ENCODE results near the gene TNNI2. TPM values are rescaled to one million over a fixed set of nuclear protein-coding genes. Genes with fewer than 3 reads are reported as not detected.
A peak's percentile ranks its signal among the peaks of the same experiment; 100 is the strongest.

The TNNI2 gene
- total RNA-seq, 2 experiments from 2014 or later: 0.50 TPM; not detected in 1

- no peaks in the 10 kb centered on the region for H3K9me3 Mint-ChIP-seq
- H3K27ac ChIP-seq (ENCODE audit: low read depth in 1 of 2, low read length in 2 of 2): no peak overlapping the region
- H3K4me3 ChIP-seq (ENCODE audit: low read length): no peak overlapping the region
- H3K4me3 Mint-ChIP-seq: no peak overlapping the region
- peaks cover 8 to 16% of the 10 kb centered on the region in 2 experiments for H3K27me3 ChIP-seq (ENCODE audit: control insufficient read depth in 1 of 2, insufficient read depth in 2 of 2, low read length in 2 of 2)
- TF ChIP-seq, protein P1, sequence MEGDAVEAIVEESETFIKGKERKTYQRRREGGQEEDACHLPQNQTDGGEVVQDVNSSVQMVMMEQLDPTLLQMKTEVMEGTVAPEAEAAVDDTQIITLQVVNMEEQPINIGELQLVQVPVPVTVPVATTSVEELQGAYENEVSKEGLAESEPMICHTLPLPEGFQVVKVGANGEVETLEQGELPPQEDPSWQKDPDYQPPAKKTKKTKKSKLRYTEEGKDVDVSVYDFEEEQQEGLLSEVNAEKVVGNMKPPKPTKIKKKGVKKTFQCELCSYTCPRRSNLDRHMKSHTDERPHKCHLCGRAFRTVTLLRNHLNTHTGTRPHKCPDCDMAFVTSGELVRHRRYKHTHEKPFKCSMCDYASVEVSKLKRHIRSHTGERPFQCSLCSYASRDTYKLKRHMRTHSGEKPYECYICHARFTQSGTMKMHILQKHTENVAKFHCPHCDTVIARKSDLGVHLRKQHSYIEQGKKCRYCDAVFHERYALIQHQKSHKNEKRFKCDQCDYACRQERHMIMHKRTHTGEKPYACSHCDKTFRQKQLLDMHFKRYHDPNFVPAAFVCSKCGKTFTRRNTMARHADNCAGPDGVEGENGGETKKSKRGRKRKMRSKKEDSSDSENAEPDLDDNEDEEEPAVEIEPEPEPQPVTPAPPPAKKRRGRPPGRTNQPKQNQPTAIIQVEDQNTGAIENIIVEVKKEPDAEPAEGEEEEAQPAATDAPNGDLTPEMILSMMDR (IDR thresholded peaks at IDR 0.05): peak; percentile 97
- H3K27ac Mint-ChIP-seq: no peak overlapping the region
- intact Hi-C loops (cut with DNase I, micrococcal nuclease): loop anchor here (1.0 to 5.0 kb wide), 5 partner anchors 65 to 180 kb away; no protein-coding TSS in a partner anchor
- peaks cover 5% of the 10 kb centered on the region for H3K27me3 Mint-ChIP-seq
- DNase-seq (peak; percentile 45 to 84 (median 64)), ATAC-seq (ENCODE audit: poor library complexity) (peak; percentile 75)
- H3K36me3 Mint-ChIP-seq (ENCODE audit: low read depth): no peaks in the 10 kb centered on the region
- POLR2A ChIA-PET: interaction anchor here (0.8 to 1.5 kb wide), 2 partner anchors 139 to 179 kb away, joined by 4 to 14 read pairs; no protein-coding TSS in a partner anchor
- H3K4me1 Mint-ChIP-seq (ENCODE audit: low read depth): no peaks in the 10 kb centered on the region
- CTCF ChIA-PET: interaction anchor here (0.7 to 7.0 kb wide), 10 partner anchors 19 to 320 kb away, joined by 3 to 116 read pairs (median 6); no protein-coding TSS in a partner anchor
- H3K36me3 ChIP-seq (ENCODE audit: insufficient read depth, low read length): no peaks in the 10 kb centered on the region
- peaks cover 10% of the 10 kb centered on the region for H3K4me1 ChIP-seq (ENCODE audit: insufficient read depth, low read length)
- peaks cover 0 to 3% of the 10 kb centered on the region in 2 experiments for H3K9me3 ChIP-seq (ENCODE audit: control insufficient read depth in 1 of 2, insufficient read depth in 1 of 2, low read length in 2 of 2)
Observed at GRCh38 chr11:1832211-1832919, 6.4 kb upstream of the TNNI2 start.

GRCh38 chr11:1832920-1833295, 5.9 kb upstream of the TNNI2 start:
- POLR2A ChIA-PET: interaction anchor here (0.8 to 1.5 kb wide), 2 partner anchors 139 to 180 kb away, joined by 4 to 14 read pairs; no protein-coding TSS in a partner anchor
- Histone ChIP-seq H3K27me3 (ENCODE audit: control insufficient read depth in 1 of 2, insufficient read depth in 2 of 2, low read length in 2 of 2) (peaks cover 8 to 16% of the 10 kb centered on the region in 2 experiments), H3K27ac (ENCODE audit: low read depth in 1 of 2, low read length in 2 of 2) (no peak overlapping the region), H3K36me3 (ENCODE audit: insufficient read depth, low read length) (no peaks in the 10 kb centered on the region), H3K9me3 (ENCODE audit: control insufficient read depth in 1 of 2, insufficient read depth in 1 of 2, low read length in 2 of 2) (peaks cover 0 to 3% of the 10 kb centered on the region in 2 experiments), H3K4me3 (ENCODE audit: low read length) (no peak overlapping the region), H3K4me1 (ENCODE audit: insufficient read depth, low read length) (peaks cover 16% of the 10 kb centered on the region)
- no peak overlapping the region for H3K27ac Mint-ChIP-seq
- H3K27me3 Mint-ChIP-seq: peaks cover 5% of the 10 kb centered on the region
- CTCF ChIA-PET: interaction anchor here (0.7 to 7.0 kb wide), 10 partner anchors 18 to 319 kb away, joined by 3 to 116 read pairs (median 6); no protein-coding TSS in a partner anchor
- no peaks in the 10 kb centered on the region for H3K9me3 Mint-ChIP-seq
- TF ChIP-seq, protein P1 (IDR thresholded peaks at IDR 0.05): no peak
- peaks cover 4% of the 10 kb centered on the region for H3K4me1 Mint-ChIP-seq (ENCODE audit: low read depth)
- intact Hi-C loops (cut with DNase I, micrococcal nuclease): loop anchor here (1.0 to 5.0 kb wide), 6 partner anchors 66 to 319 kb away; no protein-coding TSS in a partner anchor
- peak in 1 of 14 experiments; percentile 33 for DNase-seq
- ATAC-seq (ENCODE audit: poor library complexity): no peak
- no peak overlapping the region for H3K4me3 Mint-ChIP-seq
- H3K36me3 Mint-ChIP-seq (ENCODE audit: low read depth): no peaks in the 10 kb centered on the region

DNA sequence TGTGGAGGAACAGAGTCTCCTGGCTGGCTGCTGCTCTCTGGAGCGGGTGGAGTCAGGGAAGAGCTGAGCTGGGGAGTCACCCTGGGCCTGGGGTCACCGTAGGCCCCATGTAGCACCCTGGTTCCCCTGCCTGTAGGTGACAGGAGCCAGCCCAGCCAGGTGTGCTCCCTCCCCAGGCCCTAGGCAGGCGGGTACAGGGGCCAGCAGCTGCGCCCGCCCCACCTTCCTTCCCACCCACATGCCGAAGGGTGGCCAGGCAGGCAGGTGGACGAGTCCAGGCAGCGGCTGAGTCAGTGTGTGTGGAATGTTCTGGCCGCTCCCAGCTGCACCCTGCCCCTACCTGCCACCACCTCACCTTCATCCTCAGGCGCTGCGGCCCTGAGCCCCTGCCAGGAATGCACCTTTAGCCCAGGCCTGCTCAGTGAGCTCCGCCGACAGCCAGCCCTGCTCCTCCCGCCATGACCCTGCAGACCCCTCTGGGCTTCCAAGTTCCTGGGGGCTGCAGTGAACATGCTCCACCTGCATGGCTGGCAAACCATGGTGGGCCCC, 4.6 kb upstream of the TNNI2 start:
- Histone ChIP-seq H3K36me3 (ENCODE audit: insufficient read depth, low read length) (no peaks in the 10 kb centered on the region), H3K27me3 (ENCODE audit: control insufficient read depth in 1 of 2, insufficient read depth in 2 of 2, low read length in 2 of 2) (peaks cover 8 to 16% of the 10 kb centered on the region in 2 experiments), H3K4me1 (ENCODE audit: insufficient read depth, low read length) (peaks cover 23% of the 10 kb centered on the region), H3K9me3 (ENCODE audit: control insufficient read depth in 1 of 2, insufficient read depth in 1 of 2, low read length in 2 of 2) (peaks cover 0 to 3% of the 10 kb centered on the region in 2 experiments), H3K27ac (ENCODE audit: low read depth in 1 of 2, low read length in 2 of 2) (no peak overlapping the region), H3K4me3 (ENCODE audit: low read length) (no peak overlapping the region)
- POLR2A ChIA-PET: no interaction called here
- CTCF ChIA-PET: interaction anchor here (1.2 to 7.0 kb wide), 4 partner anchors 141 to 318 kb away, joined by 3 to 116 read pairs (median 12); no protein-coding TSS in a partner anchor
- DNase-seq: peak in 1 of 14 experiments; percentile 25
- Mint-ChIP-seq H3K27me3 (peaks cover 5% of the 10 kb centered on the region), H3K27ac (no peak overlapping the region), H3K9me3 (no peaks in the 10 kb centered on the region), H3K4me1 (ENCODE audit: low read depth) (peaks cover 4% of the 10 kb centered on the region), H3K4me3 (no peak overlapping the region), H3K36me3 (ENCODE audit: low read depth) (no peaks in the 10 kb centered on the region)
- TF ChIP-seq, protein P1 (IDR thresholded peaks at IDR 0.05): no peak
- ATAC-seq (ENCODE audit: poor library complexity): no peak
- intact Hi-C loops (cut with DNase I, micrococcal nuclease): loop anchor here in 1 of 2 experiments (5.0 kb wide), 1 partner anchor 67 kb away; no protein-coding TSS in a partner anchor
